ENCODE results near the gene PIEZO2.

The PIEZO2 gene

GRCh38 chr18:11113046-11113548, 36.3 kb downstream of the PIEZO2 start:
- DNase-seq (ENCODE audit: low spot score) = no peak

GRCh38 chr18:11112286-11112685, 37.1 kb downstream of the PIEZO2 start:
- no peak for DNase-seq (ENCODE audit: low spot score)

- DNase-seq (ENCODE audit: low spot score) = no peak
Measured at GRCh38 chr18:11110509-11110908, 38.9 kb downstream of the PIEZO2 start.

- no peak for DNase-seq (ENCODE audit: low spot score)
Measured at GRCh38 chr18:11108947-11109346, 40.4 kb downstream of the PIEZO2 start.

GRCh38 chr18:11106894-11107293, 42.5 kb downstream of the PIEZO2 start:
- DNase-seq (ENCODE audit: low spot score) = no peak

- no peak for DNase-seq (ENCODE audit: low spot score)
Measured at GRCh38 chr18:11105463-11105862, 43.9 kb downstream of the PIEZO2 start.

GRCh38 chr18:11104307-11104706, 45.1 kb downstream of the PIEZO2 start:
- no peak for DNase-seq (ENCODE audit: low spot score)

- no peak for DNase-seq (ENCODE audit: low spot score)
Measured at GRCh38 chr18:11096839-11097750, 52.3 kb downstream of the PIEZO2 start.

- no peak for DNase-seq (ENCODE audit: low spot score)
Measured at GRCh38 chr18:11096411-11096810, 53.0 kb downstream of the PIEZO2 start.

- DNase-seq (ENCODE audit: low spot score) = no peak
Measured at GRCh38 chr18:11095674-11096293, 53.6 kb downstream of the PIEZO2 start.

GRCh38 chr18:11095211-11095610, 54.2 kb downstream of the PIEZO2 start:
- DNase-seq (ENCODE audit: low spot score) = no peak

GRCh38 chr18:11091746-11092145, 57.6 kb downstream of the PIEZO2 start:
- no peak for DNase-seq (ENCODE audit: low spot score)

GRCh38 chr18:11089931-11090715, 59.2 kb downstream of the PIEZO2 start:
- no peak for DNase-seq (ENCODE audit: low spot score)

- no peak for DNase-seq (ENCODE audit: low spot score)
Measured at GRCh38 chr18:11081009-11081532, 68.3 kb downstream of the PIEZO2 start.

- no peak for DNase-seq (ENCODE audit: low spot score)
Measured at GRCh38 chr18:11078491-11078890, 70.9 kb downstream of the PIEZO2 start.

- DNase-seq (ENCODE audit: low spot score) = no peak
Measured at GRCh38 chr18:11077548-11078187, 71.7 kb downstream of the PIEZO2 start.

- no peak for DNase-seq (ENCODE audit: low spot score)
Measured at GRCh38 chr18:11074889-11075288, 74.5 kb downstream of the PIEZO2 start.

- DNase-seq (ENCODE audit: low spot score) = no peak
Measured at GRCh38 chr18:11073971-11074370, 75.4 kb downstream of the PIEZO2 start.

GRCh38 chr18:11072632-11073031, 76.7 kb downstream of the PIEZO2 start:
- DNase-seq (ENCODE audit: low spot score) = no peak

- no peak for DNase-seq (ENCODE audit: low spot score)
Measured at GRCh38 chr18:11071300-11071699, 78.1 kb downstream of the PIEZO2 start.

GRCh38 chr18:11070593-11070992, 78.8 kb downstream of the PIEZO2 start:
- DNase-seq (ENCODE audit: low spot score) = no peak

- DNase-seq (ENCODE audit: low spot score) = no peak
Measured at GRCh38 chr18:11066038-11066437, 83.3 kb downstream of the PIEZO2 start.
